Small intestine (tissue), 7 donors: ENCODE results near the gene GNAI1. TPM values are rescaled to one million over a fixed set of nuclear protein-coding genes. Genes with fewer than 3 reads are reported as not detected.

Experiments
- DNase-seq, 2 donors: peaks; one replicate each; pipeline versions ENCODE4 v3.0.0 to v3.0.0-alpha.2; 2013
- FAIRE-seq: peaks from 2 replicates; lab custom pipeline; 2012; peaks lifted over from hg19 to GRCh38; lab: Jason Lieb, UNC
- H3K27ac ChIP-seq, 3 donors: one replicate each; pipeline ENCODE4 v1.5.1; 2013; ENCODE audit warnings: low read length in 2 of 3, mild to moderate bottlenecking in 2 of 3, control low read depth in 1 of 3, inconsistent platforms in 1 of 3, low read depth in 1 of 3, moderate library complexity in 1 of 3
- H3K27me3 ChIP-seq, 3 donors: one replicate each; pipeline ENCODE4 v1.6.1; 2013; ENCODE audit warnings: low read length in 3 of 3, inconsistent platforms in 1 of 3; ENCODE audit not compliant: control insufficient read depth in 3 of 3, insufficient read depth in 3 of 3
- H3K36me3 ChIP-seq, 3 donors: one replicate each; pipeline ENCODE4 v1.6.1; 2013; ENCODE audit warnings: low read length in 3 of 3, inconsistent platforms in 1 of 3, low read depth in 1 of 3, mild to moderate bottlenecking in 1 of 3, moderate library complexity in 1 of 3; ENCODE audit not compliant: control insufficient read depth in 3 of 3, insufficient read depth in 2 of 3
- H3K4me1 ChIP-seq, 3 donors: one replicate each; pipeline ENCODE4 v1.6.1; 2013; ENCODE audit warnings: low read length in 2 of 3, inconsistent platforms in 1 of 3, low read depth in 1 of 3, mild to moderate bottlenecking in 1 of 3, moderate library complexity in 1 of 3; ENCODE audit not compliant: control insufficient read depth in 3 of 3, insufficient read depth in 2 of 3
- H3K4me3 ChIP-seq, 3 donors: one replicate each; pipeline ENCODE4 v1.5.1; 2013; ENCODE audit warnings: low read length in 3 of 3, control low read depth in 1 of 3, inconsistent platforms in 1 of 3, low read depth in 1 of 3, mild to moderate bottlenecking in 1 of 3, moderate library complexity in 1 of 3
- H3K9me3 ChIP-seq, 2 donors: one replicate each; pipeline ENCODE4 v1.6.1; 2013; ENCODE audit warnings: low read depth in 1 of 2, low read length in 1 of 2; ENCODE audit not compliant: control insufficient read depth in 2 of 2, insufficient read depth in 1 of 2
- WGBS, 3 donors: extraction: QIAGEN DNeasy Blood & Tissue Kit; methylation state at CpG; one replicate each; pipeline ENCODE4 v1.1.7; 2013; 5-methylcytosine and 5-hydroxymethylcytosine counted together
- polyA plus RNA-seq, 4 donors: library from polyadenylated mRNA; stranded (reverse) in 3 of 4; unstranded in 1 of 4; fragments of 200-250 nt in 3 of 4; fragments of 120-200 nt in 1 of 4; gene quantifications; one replicate each; pipeline versions ENCODE4 v1.2.1 to v1.2.3, GENCODE V29; 2013
- donor health status: healthy with polysubstance abuse.
- donor health status: control.
- donor health status: control.
- donor health status: Bipolar disorder and iron deficiency.
- donor health status: healthy.

The GNAI1 gene
- polyA plus RNA-seq, 4 donors: 6.7 to 19.0 (median 8.6) TPM

DNA sequence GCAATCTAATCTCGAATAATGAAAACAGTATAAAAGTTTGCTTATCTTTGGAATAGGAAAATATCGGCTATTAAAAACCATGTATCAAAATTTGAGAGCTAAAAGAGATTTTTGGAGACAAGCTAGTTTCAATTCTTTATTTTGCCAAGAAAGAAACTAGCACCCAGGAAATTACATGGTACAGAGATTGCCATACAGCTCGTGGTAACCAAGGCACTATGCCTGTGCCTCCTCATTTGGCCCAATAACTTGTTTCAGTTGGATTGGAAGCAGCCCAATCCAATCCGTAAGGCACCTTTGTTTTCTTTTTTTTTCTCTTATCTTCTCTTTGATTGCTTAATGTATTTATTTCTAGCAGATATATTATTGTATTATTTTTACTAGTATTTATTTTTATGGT lies 55.0 kb downstream of the GNAI1 start:
- no peak overlapping the region for H3K27ac ChIP-seq
- no peak overlapping the region for H3K4me3 ChIP-seq
- H3K9me3 ChIP-seq: no peaks in the 10 kb centered on the region
- H3K4me1 ChIP-seq: peaks cover 0 to 3% (median 0%) of the 10 kb centered on the region in 3 donors
- H3K36me3 ChIP-seq: no peaks in the 10 kb centered on the region
- FAIRE-seq: no peak
- WGBS, 3 donors: 63 to 68% (median 63%) methylated on average over 4 of the region's 4 CpGs
- no peak for DNase-seq
- no peaks in the 10 kb centered on the region for H3K27me3 ChIP-seq

- Histone ChIP-seq H3K27me3 (no peaks in the 10 kb centered on the region), H3K4me3 (no peak overlapping the region), H3K36me3 (peaks cover 0 to 10% (median 0%) of the 10 kb centered on the region in 3 donors), H3K9me3 (no peaks in the 10 kb centered on the region), H3K4me1 (no peaks in the 10 kb centered on the region), H3K27ac (no peak overlapping the region)
- 87 to 96% (median 96%) methylated on average over 2 of the region's 2 CpGs for WGBS, 3 donors
- no peak for FAIRE-seq
- DNase-seq: no peak
Observed at GRCh38 chr7:80197627-80198026, 63.0 kb downstream of the GNAI1 start.

GRCh38 chr7:80199051-80199450 lies 64.4 kb downstream of the GNAI1 start:
- Histone ChIP-seq H3K4me3 (no peak overlapping the region), H3K36me3 (peaks cover 0 to 10% (median 0%) of the 10 kb centered on the region in 3 donors), H3K27me3 (no peaks in the 10 kb centered on the region), H3K27ac (no peak overlapping the region), H3K4me1 (no peaks in the 10 kb centered on the region), H3K9me3 (no peaks in the 10 kb centered on the region)
- FAIRE-seq (no peak), DNase-seq (no peak)
- WGBS, 3 donors: 80 to 90% (median 83%) methylated on average over 5 of the region's 5 CpGs

DNA sequence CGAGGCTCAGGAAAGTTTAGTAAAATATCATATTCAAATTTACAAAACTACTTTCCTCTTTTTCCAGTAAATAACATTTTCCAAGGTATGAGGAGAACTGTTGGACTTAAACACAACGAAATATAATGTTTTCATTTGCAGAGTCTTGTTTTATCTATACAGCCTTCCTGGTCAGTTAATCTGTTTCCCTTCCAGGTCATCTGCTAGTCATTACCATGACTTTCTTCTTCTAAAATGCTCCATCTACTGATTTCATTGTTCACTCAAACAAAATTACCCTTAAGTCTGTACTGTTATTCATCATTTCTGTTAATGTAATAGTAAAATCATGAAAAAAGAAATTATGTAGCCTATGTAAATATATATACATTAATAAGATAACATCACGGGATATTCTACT lies 69.8 kb downstream of the GNAI1 start:
- H3K4me1 ChIP-seq: no peaks in the 10 kb centered on the region
- no peak overlapping the region for H3K27ac ChIP-seq
- FAIRE-seq (no peak), DNase-seq (no peak)
- no peaks in the 10 kb centered on the region for H3K9me3 ChIP-seq
- no peaks in the 10 kb centered on the region for H3K27me3 ChIP-seq
- 51 to 55% (median 51%) methylated on average over 3 of the region's 3 CpGs for WGBS, 3 donors
- H3K4me3 ChIP-seq: no peak overlapping the region
- H3K36me3 ChIP-seq: peaks cover 0 to 10% (median 0%) of the 10 kb centered on the region in 3 donors

GRCh38 chr7:80204919-80205318 lies 70.3 kb downstream of the GNAI1 start:
- H3K4me3 ChIP-seq: no peak overlapping the region

GRCh38 chr7:80206763-80207162 lies 72.1 kb downstream of the GNAI1 start:
- FAIRE-seq (no peak), DNase-seq (no peak)
- Histone ChIP-seq H3K27me3 (no peaks in the 10 kb centered on the region), H3K36me3 (peaks cover 0 to 7% (median 0%) of the 10 kb centered on the region in 3 donors), H3K4me3 (no peak overlapping the region), H3K9me3 (no peaks in the 10 kb centered on the region), H3K4me1 (no peaks in the 10 kb centered on the region), H3K27ac (no peak overlapping the region)
- 80 to 90% (median 81%) methylated on average over 2 of the region's 2 CpGs for WGBS, 3 donors

More at GRCh38 chr7:80204919-80205318, 70.3 kb downstream of the GNAI1 start:
- no peaks in the 10 kb centered on the region for H3K27me3 ChIP-seq
- FAIRE-seq (no peak), DNase-seq (no peak)
- 70 to 82% (median 79%) methylated on average over 1 of the region's 1 CpG for WGBS, 3 donors
- no peaks in the 10 kb centered on the region for H3K4me1 ChIP-seq
- H3K9me3 ChIP-seq: no peaks in the 10 kb centered on the region
- no peak overlapping the region for H3K27ac ChIP-seq
- peaks cover 0 to 9% (median 0%) of the 10 kb centered on the region in 3 donors for H3K36me3 ChIP-seq

GRCh38 chr7:80207501-80207900 lies 72.9 kb downstream of the GNAI1 start:
- 48 to 64% (median 64%) methylated on average over 2 of the region's 2 CpGs for WGBS, 3 donors
- H3K27ac ChIP-seq: no peak overlapping the region
- no peaks in the 10 kb centered on the region for H3K27me3 ChIP-seq
- FAIRE-seq (no peak), DNase-seq (no peak)
- H3K4me3 ChIP-seq: no peak overlapping the region
- H3K36me3 ChIP-seq: peaks cover 0 to 4% (median 0%) of the 10 kb centered on the region in 3 donors
- H3K9me3 ChIP-seq: no peaks in the 10 kb centered on the region
- no peaks in the 10 kb centered on the region for H3K4me1 ChIP-seq

DNA sequence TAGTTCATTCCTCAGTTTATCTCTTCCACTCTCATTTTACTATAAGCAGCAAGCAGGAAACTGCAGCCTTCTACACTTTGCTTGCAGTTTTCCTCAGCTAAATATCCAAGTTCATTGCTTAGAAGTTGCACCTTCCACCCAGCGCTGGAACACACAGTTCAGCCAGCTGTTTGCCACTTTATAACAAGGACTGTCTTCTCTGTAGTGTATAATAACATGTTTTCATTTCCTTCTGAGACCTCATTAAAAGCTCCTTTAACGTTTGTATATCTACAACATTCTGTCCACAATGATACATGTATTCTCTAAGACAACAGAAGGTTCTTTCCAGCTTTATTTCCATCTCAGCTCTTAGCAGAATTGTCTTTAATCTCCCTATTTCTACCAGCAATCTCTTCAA lies 74.1 kb downstream of the GNAI1 start:
- Histone ChIP-seq H3K9me3 (no peaks in the 10 kb centered on the region), H3K36me3 (peaks cover 0 to 4% (median 0%) of the 10 kb centered on the region in 3 donors), H3K27ac (no peak overlapping the region), H3K4me1 (no peaks in the 10 kb centered on the region), H3K27me3 (no peaks in the 10 kb centered on the region), H3K4me3 (no peak overlapping the region)
- DNase-seq (no peak), FAIRE-seq (no peak)
- 70 to 83% (median 76%) methylated on average over 2 of the region's 2 CpGs for WGBS, 3 donors

GRCh38 chr7:80210400-80210799 lies 75.8 kb downstream of the GNAI1 start:
- H3K9me3 ChIP-seq: no peaks in the 10 kb centered on the region
- no peak overlapping the region for H3K4me3 ChIP-seq
- H3K4me1 ChIP-seq: no peaks in the 10 kb centered on the region
- DNase-seq (peak in 1 of 2 donors; percentile 43), FAIRE-seq (no peak)
- 42 to 47% (median 46%) methylated on average over 3 of the region's 3 CpGs for WGBS, 3 donors
- H3K27ac ChIP-seq: no peak overlapping the region
- H3K27me3 ChIP-seq: no peaks in the 10 kb centered on the region
- H3K36me3 ChIP-seq: peaks cover 0 to 4% (median 2%) of the 10 kb centered on the region in 3 donors
